SJSA1 (cell line): ENCODE measurements around the gene TRPM2. TPM values are rescaled to one million over a fixed set of nuclear protein-coding genes. Genes with fewer than 3 reads are reported as not detected.
A peak's percentile ranks its signal among the peaks of the same experiment; 100 is the strongest.
"Not testable (repeated sequence)": the region's sequence is repeated elsewhere in the genome, so short reads cannot be mapped to it uniquely, and the experiment has no call there.

Experiments
- DNase-seq, 2 experiments: peaks; one replicate each; pipeline ENCODE4 v3.0.0-alpha.2; 2015 to 2020; ENCODE audit warnings: low spot score in 2 of 2, low read depth in 1 of 2
- H3K27ac ChIP-seq: fragments of 250-450 bp; sonication (Bioruptor Pico); 2 replicates; pipeline ENCODE4 v1.5.1; 2020; ENCODE audit warnings: mild to moderate bottlenecking, moderate library complexity
- H3K27me3 ChIP-seq: fragments of 250-450 bp; sonication (Bioruptor Pico); replicated peaks from 2 replicates; pipeline ENCODE4 v1.5.1; 2020; ENCODE audit warnings: mild to moderate bottlenecking, moderate library complexity
- H3K36me3 ChIP-seq: fragments of 250-450 bp; sonication (Bioruptor Pico); 2 replicates; pipeline ENCODE4 v1.5.1; 2020; ENCODE audit warnings: mild to moderate bottlenecking
- H3K4me1 ChIP-seq: fragments of 250-450 bp; sonication (Bioruptor Pico); replicated peaks from 2 replicates; pipeline ENCODE4 v1.6.1; 2021; ENCODE audit warnings: mild to moderate bottlenecking
- H3K4me3 ChIP-seq: fragments of 250-450 bp; sonication (Bioruptor Pico); 2 replicates; pipeline ENCODE4 v1.5.1; 2020; ENCODE audit warnings: mild to moderate bottlenecking
- H3K9me3 ChIP-seq: fragments of 250-450 bp; sonication (Bioruptor Pico); replicated peaks from 2 replicates; pipeline ENCODE4 v1.5.1; 2020; ENCODE audit warnings: mild to moderate bottlenecking
- total RNA-seq: library from RNA; depleted of rRNA; stranded (reverse); fragments of >200 nt; shearing (Covaris generic); gene quantifications from 2 replicates; pipeline ENCODE4 v1.2.3, GENCODE V29; 2014

The TRPM2 gene
- total RNA-seq, 1 experiment from 2014 or later, result 16.1 TPM

DNA sequence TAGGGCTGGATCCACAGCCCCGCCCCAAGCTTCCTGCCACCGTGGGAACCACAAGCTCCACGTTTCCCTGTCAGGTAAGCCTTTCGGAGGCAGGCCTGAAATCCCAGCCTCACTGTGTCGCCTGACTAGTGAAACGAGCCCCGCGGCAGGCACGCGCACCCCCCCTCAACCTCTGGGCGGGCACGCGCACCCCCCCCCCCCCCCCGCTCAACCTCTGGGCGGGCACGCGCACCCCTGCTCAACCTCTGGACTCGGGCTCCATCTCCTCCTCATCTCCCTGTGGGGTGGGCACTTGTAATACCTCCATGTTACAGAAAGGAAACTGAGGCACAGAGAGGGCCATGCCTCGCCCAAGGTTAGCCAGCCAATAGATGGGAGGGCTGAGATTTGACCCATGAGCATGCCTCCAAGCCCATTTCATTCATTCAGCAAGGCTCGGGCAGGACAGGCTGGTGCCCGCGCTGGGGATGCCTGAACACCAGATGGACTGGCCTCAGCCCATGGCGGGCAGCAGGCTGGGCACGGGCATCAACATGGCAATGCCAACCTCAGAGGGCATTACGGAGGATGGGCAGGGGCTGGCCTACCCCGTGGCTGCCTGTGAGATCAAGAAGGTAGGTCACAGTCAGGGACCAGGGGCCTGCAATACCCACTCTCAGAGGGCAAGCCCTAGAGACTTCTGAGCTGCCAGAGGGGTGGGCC is 18.9 kb upstream of the TRPM2 start:
- no peak overlapping the region for H3K4me3 ChIP-seq
- no peaks in the 10 kb centered on the region for H3K27me3 ChIP-seq
- H3K36me3 ChIP-seq, result peaks cover 30% of the 10 kb centered on the region
- no peak overlapping the region for H3K27ac ChIP-seq
- peaks cover 9% of the 10 kb centered on the region for H3K4me1 ChIP-seq
- no peaks in the 10 kb centered on the region for H3K9me3 ChIP-seq
- no peak for DNase-seq

DNA sequence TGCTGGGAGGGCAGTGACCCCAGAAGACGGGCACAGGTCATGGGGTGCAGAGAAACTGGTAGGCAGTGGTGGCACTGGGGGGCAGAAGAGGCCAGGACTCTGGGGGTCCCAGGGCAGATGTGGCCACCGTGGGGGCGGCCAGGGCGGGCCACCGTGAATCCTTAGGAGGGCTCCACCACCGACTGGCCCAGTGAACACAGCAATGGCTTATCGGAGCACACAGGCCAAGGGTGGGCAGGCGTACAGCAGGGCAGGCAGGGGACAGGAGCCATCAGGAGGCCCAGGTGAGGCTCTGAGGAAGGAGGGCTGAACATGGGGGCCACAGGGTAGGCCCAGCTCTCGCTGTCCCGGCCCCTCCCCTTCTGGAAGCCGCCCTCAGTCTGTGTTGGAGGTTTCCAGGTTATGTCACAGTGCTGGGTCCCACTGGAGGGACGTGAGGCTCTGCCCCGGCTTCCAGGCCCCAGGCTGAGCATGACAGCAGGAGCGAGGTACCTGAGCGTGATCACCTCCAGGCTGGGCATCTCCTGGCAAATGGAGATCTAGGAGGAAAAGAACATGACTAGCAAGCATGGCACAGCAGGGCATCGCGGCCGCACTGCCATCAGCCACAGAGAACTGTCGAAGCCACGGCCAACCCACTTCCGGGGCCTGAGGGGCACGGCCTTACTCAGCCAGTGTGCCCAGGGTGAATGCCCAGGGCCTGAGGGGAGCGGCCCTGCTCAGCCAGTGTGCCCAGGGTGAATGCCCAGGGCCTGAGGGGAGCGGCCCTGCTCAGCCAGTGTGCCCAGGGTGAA is 18.0 kb upstream of the TRPM2 start:
- Histone ChIP-seq H3K27ac (no peak overlapping the region), H3K36me3 (peaks cover 27% of the 10 kb centered on the region), H3K9me3 (no peaks in the 10 kb centered on the region), H3K27me3 (no peaks in the 10 kb centered on the region), H3K4me1 (peaks cover 17% of the 10 kb centered on the region), H3K4me3 (no peak overlapping the region)
- DNase-seq, result no peak

DNA sequence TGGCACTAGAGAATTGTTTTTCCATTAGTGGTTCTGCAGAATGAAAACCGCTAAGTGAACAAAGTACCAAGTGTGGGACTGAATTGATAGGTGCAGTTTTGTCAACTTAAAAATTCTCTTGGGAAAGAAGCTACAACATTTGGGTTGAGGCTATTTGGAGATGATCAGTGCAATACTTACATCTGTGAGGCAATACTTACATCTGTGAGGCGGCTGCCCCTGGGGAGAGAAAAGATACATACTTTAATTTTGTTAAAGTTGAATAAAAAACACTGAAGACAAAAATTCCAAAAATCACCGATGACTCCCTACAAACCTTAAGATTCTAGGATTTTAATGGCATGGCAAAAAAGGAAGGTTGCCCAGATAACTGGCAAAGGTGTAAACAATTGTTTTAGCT is 16.0 kb upstream of the TRPM2 start:
- peaks cover 19% of the 10 kb centered on the region for H3K36me3 ChIP-seq
- H3K27me3 ChIP-seq, result no peaks in the 10 kb centered on the region; the same call in 1 of the 2 replicates
- H3K4me3 ChIP-seq, result no peak overlapping the region
- no peak overlapping the region for H3K27ac ChIP-seq
- no peak for DNase-seq
- H3K4me1 ChIP-seq, result peaks cover 18% of the 10 kb centered on the region
- H3K9me3 ChIP-seq, result no peaks in the 10 kb centered on the region

DNA sequence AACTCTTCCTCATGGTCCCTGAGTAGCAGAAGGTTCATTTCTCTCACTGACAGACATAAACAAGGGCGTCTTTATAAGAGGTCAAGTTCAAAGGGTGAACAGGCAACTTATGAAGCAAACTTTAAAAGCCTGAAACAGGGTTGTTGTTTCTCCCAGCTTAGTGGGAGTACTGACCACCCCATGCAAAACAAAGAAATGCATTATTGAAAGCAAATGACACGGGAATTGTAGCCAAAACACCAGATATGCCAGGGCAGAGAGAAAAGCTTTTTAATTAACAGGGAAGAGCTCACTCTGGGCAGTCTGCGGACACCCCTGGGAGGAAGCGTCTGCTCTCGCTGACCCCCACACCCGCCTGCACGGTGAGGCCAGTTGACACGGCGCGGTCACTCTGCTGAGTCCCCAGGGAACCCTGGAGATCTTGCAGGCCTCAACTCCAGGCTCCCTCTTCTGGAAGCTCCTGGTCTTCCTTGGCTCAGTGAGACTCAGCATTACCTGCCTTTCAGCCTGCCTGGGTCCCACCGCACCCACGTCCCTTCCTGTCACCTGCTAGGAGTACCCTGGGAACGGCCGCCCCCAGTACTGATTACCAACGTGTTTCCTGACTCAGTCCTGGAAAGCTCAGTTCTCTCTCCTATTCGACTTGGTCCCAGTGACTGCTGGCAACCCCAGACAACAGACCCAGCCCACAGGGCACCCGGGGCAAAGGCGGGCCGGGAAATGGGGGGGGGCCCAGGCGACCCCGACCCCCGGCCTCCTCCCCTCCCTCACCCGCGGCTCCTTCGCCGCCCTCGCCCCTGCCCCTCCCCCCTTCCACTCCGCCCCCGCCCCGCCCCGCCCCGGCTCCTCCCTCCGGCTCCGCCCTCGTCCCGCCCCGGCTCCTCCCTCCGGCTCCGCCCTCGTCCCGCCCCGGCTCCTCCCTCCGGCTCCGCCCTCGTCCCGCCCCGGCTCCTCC is 15.2 kb upstream of the TRPM2 start:
- H3K27ac ChIP-seq, result no peak overlapping the region
- H3K4me3 ChIP-seq, result peak overlapping the region; percentile 34
- H3K36me3 ChIP-seq, result peaks cover 17% of the 10 kb centered on the region
- peak in 1 of 2 experiments; percentile 56 for DNase-seq
- no peaks in the 10 kb centered on the region; the same call in 1 of the 2 replicates for H3K27me3 ChIP-seq
- H3K9me3 ChIP-seq, result no peaks in the 10 kb centered on the region
- peaks cover 18% of the 10 kb centered on the region for H3K4me1 ChIP-seq

DNA sequence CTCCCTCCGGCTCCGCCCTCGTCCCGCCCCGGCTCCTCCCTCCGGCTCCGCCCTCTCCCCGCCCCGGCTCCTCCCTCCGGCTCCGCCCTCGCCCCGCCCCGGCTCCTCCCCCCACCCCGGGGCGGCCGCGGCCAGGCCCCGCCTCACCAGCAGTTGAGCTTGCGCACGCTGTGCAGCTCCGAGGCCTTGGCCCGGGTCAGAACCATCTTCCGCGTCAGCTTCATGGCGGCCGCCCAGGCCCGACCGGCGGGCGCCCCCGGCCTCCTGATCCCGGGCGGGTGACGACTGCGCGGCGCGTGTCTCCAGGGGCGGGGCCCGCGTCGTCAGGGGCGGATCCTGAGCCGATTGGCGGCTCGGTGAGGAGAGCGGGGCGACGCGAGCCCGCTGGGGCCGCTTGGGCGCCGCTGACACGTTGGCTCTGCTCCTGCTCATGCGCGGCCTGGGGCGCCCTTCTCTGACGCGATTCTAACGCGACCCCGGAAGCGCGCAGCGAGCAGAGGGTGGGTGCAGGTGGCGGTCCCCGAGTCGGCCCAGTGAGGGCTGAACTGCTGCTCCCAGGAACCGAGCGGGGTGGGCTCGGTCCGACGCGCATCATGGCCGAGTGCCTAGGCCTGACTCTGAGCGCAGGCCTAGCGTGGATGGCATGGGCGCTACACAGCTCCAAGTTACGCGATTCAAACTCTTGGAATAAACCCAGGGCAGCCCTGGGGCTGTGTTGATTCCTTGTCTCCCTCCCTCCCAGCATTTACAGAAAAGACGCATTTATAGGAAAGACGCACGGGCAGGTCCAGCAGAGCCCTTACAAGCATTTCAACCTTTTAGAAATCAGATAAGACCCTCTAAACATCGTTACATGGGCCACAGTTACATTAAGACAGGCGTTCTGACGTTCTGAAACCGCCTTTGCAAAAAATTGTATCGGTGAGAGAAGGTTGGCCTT is 14.2 kb upstream of the TRPM2 start, which contains the start of gene CFAP410:
TSS of gene CFAP410 (minus strand) at position 420 of the 940 bp plus-strand sequence. CDS start at position 224, 196 bp downstream.
- Histone ChIP-seq H3K9me3 (no peaks in the 10 kb centered on the region), H3K4me1 (peaks cover 18% of the 10 kb centered on the region), H3K27ac (peak within 1 kb of the TSS; percentile 98), H3K4me3 (peak within 1 kb of the TSS; percentile 72), H3K27me3 (no peaks in the 10 kb centered on the region; the same call in 1 of the 2 replicates), H3K36me3 (peaks cover 17% of the 10 kb centered on the region)
- peak; percentile 95 to 98 for DNase-seq

DNA sequence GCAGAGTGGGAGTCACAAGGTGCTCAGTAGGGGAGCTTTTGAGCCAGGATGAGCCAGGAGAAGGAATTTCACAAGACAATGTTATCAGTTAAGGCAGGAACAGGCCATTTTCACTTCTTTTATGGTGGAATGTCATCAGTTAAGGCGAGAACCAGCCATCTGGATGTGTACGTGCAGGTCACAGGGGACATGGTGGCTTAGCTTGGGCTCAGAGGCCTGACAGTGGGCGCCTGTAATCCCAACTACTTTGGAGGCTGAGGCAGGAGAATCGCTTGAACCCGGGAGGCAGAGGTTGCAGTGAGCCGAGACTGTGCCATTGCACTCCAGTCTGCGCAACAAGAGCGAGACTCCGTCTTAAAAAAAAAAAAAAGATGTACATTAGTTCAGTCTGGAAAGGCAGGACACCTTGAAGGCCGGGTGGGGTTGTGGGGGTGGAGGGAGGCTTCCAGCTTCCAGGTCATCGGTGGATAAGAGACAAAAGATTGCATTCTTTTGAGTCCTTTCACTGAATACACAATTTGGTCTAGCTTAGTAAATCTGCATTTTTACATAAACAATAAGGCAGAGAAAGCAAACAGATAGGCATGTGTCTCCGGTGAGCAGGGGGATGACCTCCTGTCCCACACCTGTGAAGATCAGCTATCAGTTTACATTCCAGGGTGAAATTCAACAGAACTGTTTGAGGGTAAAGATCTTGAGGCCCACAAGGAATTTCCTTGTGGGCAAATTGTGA is 11.5 kb upstream of the TRPM2 start:
- not testable (repeated sequence) for H3K4me3 ChIP-seq, H3K9me3 ChIP-seq, H3K27ac ChIP-seq, H3K27me3 ChIP-seq, H3K36me3 ChIP-seq, DNase-seq
- peaks cover 18% of the 10 kb centered on the region for H3K4me1 ChIP-seq

DNA sequence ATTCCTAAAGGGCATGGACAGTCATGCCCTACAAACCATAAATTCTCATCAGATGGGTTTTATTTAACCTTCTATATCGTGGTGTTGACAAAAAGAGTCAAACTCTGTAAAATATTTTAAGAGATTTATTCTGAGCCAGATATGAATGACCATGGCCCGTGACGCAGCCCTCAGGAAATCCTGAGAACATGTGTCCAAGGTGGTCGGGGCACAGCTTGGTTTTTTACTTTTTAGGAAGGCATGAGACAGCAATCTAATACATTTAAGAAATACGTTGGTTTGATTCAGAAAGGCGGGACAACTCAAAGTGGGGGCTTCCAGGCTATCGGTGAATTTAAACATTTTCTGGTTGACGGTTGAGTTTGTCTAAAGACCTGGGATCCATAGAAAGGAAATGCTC is 10.4 kb upstream of the TRPM2 start:
- H3K27ac ChIP-seq, H3K9me3 ChIP-seq, DNase-seq, H3K36me3 ChIP-seq, H3K4me3 ChIP-seq: not testable (repeated sequence)
- Histone ChIP-seq H3K4me1 (peaks cover 14% of the 10 kb centered on the region), H3K27me3 (peaks cover 13% of the 10 kb centered on the region; the same call in 1 of the 2 replicates)

DNA sequence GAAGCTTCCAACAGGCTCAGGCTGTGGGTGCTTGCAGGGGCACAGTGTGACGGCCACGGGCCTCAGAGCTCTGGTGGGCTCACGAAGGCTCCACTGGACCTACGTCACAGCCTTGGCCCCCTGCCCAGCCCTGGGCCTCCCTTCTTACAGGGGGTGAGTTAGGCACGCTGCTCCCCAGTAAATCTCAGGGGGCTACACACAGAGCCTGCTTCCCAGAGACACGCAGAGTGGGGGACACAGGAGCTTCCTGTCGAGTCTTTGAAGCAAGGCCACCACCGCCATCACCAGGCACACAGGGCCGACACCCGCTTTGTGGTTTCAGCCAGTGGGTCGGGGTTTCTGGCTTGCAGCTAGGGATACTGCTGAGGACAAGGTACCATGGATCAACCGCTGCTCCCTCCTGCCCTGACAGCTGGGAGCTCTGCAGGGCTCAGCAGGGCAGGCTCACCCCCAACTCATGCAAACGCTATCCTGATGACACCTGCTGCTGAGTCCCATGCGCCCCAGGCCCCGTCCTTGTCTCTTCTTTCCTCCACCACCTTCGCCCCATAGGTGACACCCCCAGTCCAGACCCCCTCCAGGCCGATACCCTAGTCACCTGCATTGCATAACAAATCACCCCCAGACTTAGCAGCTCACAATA is 8.8 kb upstream of the TRPM2 start:
- no peak for DNase-seq
- H3K4me1 ChIP-seq, result peaks cover 9% of the 10 kb centered on the region
- no peaks in the 10 kb centered on the region for H3K36me3 ChIP-seq
- H3K27me3 ChIP-seq, result peaks cover 28% of the 10 kb centered on the region
- H3K4me3 ChIP-seq, result no peak overlapping the region
- no peaks in the 10 kb centered on the region for H3K9me3 ChIP-seq
- no peak overlapping the region for H3K27ac ChIP-seq

DNA sequence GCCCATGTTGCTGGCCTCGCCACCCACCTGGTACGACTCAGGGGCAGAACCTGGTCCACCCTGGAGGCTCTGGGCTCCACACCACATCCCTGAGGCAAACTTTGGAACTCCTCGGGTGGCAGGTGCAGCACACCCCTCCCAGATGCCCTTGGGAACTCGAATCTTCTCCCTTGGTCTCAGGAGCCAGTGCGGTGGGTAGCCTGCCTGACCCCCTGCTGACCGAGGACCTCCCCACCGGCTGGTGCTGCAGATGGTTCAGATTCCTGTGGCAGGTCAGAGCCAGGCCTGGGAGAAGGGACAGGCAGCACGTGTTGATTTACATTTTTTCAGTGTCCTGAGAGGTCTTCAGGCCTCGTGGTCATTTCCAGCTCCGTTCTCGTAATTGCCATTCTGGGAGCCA is 7.9 kb upstream of the TRPM2 start:
- Histone ChIP-seq H3K27me3 (peaks cover 33% of the 10 kb centered on the region), H3K27ac (no peak overlapping the region), H3K9me3 (no peaks in the 10 kb centered on the region), H3K4me3 (no peak overlapping the region), H3K4me1 (peaks cover 1% of the 10 kb centered on the region), H3K36me3 (no peaks in the 10 kb centered on the region)
- no peak for DNase-seq

DNA sequence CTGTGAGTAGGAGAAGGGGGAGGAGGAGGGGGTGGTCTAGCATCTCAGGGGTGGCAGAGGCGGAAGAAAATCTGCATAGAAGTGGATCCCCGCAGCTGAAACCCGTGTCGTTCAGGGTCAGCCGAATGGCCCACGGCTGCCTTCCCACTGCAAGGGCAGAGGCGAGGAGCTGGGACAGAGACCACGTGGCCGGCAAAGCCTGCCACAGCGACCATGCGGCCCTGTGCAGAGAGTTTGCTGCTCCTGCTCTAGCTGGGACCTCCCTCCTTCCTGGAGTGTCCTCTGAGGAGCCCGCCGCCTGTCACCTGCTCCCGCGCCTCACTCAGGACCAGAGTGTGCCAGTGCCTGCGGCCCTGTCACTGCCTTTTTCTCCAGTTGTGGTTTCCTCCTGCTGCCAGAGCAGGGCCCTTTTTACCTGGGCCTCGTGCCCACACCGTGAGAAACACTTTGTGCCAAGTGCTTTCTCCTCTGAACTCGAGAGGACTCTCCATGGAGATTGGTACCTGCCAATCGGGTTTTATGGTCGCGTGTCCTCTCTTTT is 5.4 kb upstream of the TRPM2 start:
- Histone ChIP-seq H3K27me3 (peaks cover 47% of the 10 kb centered on the region), H3K4me1 (no peaks in the 10 kb centered on the region), H3K36me3 (no peaks in the 10 kb centered on the region), H3K4me3 (no peak overlapping the region), H3K9me3 (no peaks in the 10 kb centered on the region), H3K27ac (no peak overlapping the region)
- no peak for DNase-seq

DNA sequence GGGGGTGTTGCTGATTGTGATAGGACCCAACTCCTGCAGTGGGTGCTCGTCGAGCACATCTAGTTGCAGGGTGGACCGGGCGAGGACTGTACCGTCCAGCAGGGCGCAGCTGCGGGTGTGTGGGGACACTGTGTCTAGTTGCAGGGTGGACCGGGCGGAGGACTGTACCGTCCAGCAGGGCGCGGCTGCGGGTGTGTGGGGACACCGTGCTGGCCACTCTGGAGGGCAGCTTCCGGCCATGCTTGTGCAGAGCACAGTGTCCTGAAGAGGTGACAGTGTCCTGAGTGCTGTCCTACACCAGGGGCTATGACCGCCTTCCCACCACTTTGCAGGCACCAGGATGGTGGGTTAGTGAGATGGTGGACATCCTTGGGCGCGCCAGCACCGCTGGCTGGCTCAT is 4.6 kb upstream of the TRPM2 start:
- Histone ChIP-seq H3K27ac (no peak overlapping the region), H3K36me3 (no peaks in the 10 kb centered on the region), H3K27me3 (peaks cover 55% of the 10 kb centered on the region), H3K9me3 (no peaks in the 10 kb centered on the region), H3K4me3 (no peak overlapping the region), H3K4me1 (no peaks in the 10 kb centered on the region)
- DNase-seq, result no peak
